GM19238 (cell line): Measurements from ENCODE around the gene NTNG2.
"Not testable (repeated sequence)": the region's sequence is repeated elsewhere in the genome, so short reads cannot be mapped to it uniquely, and the experiment has no call there.

Source experiments
- DNase-seq: peaks from one replicate; pipeline ENCODE4 v3.0.0; 2011; ENCODE audit warnings: low spot score; ENCODE audit not compliant: insufficient read length

Gene NTNG2

GRCh38 chr9:132249690-132250089 is 87.8 kb downstream of the NTNG2 start:
- DNase-seq = no peak

DNA sequence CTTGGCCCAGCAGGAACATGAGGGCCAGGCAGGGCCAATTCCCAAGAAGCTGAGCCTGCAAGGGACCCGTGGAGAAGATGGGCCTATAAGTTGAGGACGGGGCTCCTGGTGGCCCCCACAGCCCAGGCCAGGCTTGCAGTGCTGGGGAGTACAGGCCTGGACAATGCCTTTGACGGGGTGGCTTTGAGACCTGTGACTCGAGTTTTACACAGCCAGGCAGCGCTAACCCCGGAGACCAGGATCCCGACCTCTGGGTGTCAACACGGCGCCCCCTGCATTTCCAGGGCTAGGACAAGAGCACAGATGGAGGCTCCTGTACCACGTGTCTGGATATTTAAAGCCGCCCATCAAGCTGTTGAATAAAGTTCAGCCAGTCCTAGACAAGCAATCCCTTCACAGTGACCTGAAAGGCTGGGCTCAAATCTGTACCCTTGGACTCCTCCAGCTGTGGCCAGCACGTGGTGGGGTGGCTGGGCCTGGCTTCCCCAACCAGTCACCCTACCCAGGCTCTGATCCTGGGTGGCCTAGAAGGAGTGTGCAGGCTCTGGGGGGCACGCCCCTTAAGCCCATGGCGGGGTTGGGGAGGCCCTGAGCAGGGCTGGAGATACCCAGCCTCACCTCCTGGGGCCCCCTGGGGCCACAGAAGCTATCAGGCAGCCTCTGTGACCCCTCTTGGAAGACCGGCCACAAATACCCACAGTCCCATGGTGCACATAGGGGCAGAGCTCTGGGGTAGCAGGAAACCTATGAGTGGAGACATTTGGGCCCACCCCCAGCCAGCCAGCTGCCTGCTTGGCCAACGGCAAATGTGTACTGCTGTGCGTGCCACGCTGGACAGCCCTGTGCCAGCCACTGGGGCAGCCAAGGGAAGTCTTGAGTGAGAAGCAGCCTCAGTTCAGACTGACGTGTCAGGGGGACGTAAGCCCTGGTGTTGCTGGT is 88.7 kb downstream of the NTNG2 start:
- DNase-seq = no peak

GRCh38 chr9:132260846-132261245 is 99.0 kb downstream of the NTNG2 start:
- no peak for DNase-seq

- DNase-seq = no peak
Measured at GRCh38 chr9:132266017-132266416, 104.2 kb downstream of the NTNG2 start.

- no peak for DNase-seq
Measured at GRCh38 chr9:132267660-132268059, 105.8 kb downstream of the NTNG2 start.

DNA sequence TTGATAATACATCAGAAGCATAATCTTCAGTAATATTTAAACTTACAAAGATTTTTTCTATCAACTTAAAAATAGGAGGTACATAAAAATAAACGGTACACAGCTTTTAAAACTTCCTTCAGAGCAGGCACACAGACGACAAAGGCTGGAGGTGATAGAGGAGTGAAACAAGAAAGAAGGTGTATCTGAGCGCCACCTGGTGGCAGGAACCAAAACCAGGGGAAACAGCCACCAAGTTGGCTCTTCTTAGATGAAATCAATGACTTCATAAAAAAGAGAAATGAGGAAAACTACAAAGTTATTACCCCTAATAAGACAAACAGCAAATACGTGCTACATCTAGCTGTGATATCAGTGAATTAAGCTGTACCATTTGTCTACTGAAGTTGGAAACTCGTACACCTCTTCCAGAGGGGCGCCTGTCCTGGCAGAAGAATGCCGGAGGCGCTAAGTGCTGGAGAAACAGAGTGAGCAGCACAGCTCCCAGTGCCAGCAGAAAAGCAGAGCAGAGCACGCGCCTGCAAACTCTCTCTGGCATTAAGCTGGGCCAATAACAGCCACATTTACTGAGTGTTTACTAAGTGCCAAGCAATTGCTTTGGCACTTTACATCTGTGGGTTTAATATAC is 107.0 kb downstream of the NTNG2 start:
- no peak for DNase-seq

- not testable (repeated sequence) for DNase-seq
Measured at GRCh38 chr9:132269704-132270516, 108.1 kb downstream of the NTNG2 start.

DNA sequence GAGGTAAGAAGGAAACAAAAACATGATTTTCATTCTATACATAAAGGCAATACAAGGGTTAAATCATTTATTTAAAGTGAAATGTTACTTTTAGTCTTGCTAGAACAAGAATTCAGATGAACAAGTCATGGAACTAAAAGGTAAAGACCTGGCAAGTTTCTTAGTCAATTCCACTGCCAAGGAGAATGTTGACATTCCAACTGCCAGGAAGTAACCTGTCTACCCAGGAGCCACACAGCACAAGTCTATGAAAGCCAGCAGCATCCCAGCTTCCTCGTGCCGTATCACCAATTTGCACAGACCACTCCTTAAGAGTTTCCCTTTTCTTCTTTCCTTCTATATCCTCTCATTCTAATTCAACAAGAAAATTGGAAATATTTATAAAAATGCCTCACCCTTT is 113.0 kb downstream of the NTNG2 start:
- no peak for DNase-seq

DNA sequence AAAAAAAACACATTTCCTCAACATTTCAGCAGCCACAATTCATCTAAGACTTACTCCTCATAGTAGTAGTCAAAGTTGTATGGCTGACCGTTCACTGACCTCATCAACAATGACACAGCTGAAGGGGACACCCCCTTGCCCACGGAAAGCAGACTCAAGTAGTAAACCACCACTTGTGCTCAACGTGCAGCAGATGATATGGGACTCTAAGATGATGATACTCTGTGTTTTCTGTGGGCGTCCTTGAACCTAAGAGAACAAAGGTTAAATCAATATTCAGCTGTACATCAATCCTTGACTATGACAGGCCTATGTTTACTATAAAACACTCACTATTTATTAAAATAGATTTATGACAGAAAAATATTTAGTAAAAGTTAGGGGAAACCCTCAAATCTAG is 121.3 kb downstream of the NTNG2 start:
- no peak for DNase-seq

DNA sequence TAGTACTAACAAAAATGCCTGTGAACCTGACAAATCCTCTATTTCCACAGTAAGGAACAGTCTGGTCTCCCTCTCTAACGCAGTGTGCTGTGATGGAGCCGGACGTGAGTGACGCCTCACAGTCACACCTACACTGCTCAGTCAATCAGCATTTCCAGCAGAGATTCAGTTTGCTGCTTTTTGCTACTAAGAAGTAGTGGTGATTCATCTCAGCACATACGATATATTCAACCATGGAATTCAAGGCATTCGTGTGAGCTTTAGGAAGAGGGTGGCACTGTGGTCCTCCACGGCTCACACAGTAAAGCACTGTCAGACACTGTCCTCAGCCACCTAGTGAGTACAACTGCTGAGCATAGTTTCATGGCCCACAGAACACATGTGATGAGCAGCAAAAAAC is 122.0 kb downstream of the NTNG2 start:
- DNase-seq = no peak

GRCh38 chr9:132287256-132287760 is 125.5 kb downstream of the NTNG2 start:
- DNase-seq = no peak

GRCh38 chr9:132288361-132288760 is 126.5 kb downstream of the NTNG2 start:
- no peak for DNase-seq

- DNase-seq = no peak
Measured at GRCh38 chr9:132288966-132289365, 127.1 kb downstream of the NTNG2 start.

DNA sequence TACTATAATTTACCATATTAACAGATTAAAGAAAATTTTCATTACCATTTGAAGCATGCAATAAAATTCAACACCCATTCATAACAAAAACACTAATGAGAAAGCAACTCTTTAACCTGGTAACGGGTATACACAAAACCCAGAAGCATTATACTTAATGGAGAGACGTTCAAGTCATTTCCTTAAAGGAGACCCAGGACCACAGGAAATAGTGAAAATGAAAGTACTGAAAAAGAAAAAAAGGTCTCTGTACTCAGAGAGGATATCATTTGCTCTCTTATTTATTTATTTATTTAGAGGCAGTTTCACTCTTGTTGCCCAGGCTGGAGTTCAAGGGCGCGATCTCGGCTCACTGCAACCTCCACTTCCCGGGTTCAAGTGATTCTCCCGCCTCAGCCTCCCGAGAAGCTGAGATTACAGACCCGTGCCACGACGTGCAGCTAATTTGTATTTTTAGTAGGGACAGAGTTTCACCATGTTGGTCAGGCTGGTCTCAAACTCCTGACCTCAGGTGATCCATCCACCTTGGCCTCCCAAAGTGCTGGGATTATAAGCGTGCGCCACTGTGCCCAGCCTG is 131.4 kb downstream of the NTNG2 start:
- DNase-seq = no peak
